K562 (cell line): ENCODE results near the gene NTSR2. TPM values are rescaled to one million over a fixed set of nuclear protein-coding genes. Genes with fewer than 3 reads are reported as not detected.

Experiments used
- ATAC-seq: fragments of 200-7000 bp; cut with Tn5 transposase; 3 replicates; pipeline ENCODE4 v1.9.1; 2020; ENCODE audit warnings: moderate library complexity
- BruUV-seq: library from RNA; stranded (reverse); fragments of 400-500 nt; replicated peaks from 2 replicates; lab custom pipeline; 2021; lab: Mats Ljungman, UMichigan
- CTCF ChIA-PET: fragments of 300-600 bp; formaldehyde crosslinking; extraction: SDS; loops from one replicate; lab custom pipeline; 2021; ENCODE audit warnings: low intra/inter-chr PET ratio; lab: Yijun Ruan, JAX
- POLR2A ChIA-PET: fragments of 300-600, 350-650 bp; sonication (Branson Sonifier 250); formaldehyde crosslinking; extraction: SDS; loops from one replicate; lab custom pipeline; 2021; ENCODE audit warnings: antibody characterized with exemption, inconsistent platforms; lab: Yijun Ruan, JAX
- DNase-seq, 4 experiments: peaks; one replicate each; pipeline versions ENCODE4 v3.0.0 to v3.0.0-alpha.2; 2011 to 2018; ENCODE audit warnings: low spot score in 3 of 4, mixed read lengths in 3 of 4; ENCODE audit errors: extremely low read depth in 1 of 4
- FAIRE-seq: peaks from 2 replicates; lab custom pipeline; 2011; peaks lifted over from hg19 to GRCh38; lab: Jason Lieb, UNC
- H2AFZ ChIP-seq: 2 replicates; pipeline ENCODE4 v1.6.0; 2011; ENCODE audit warnings: low read depth, low read length, control low read depth, inconsistent platforms
- H3K27ac ChIP-seq: fragments of 200-600 bp; 3 replicates; pipeline ENCODE4 v1.8.0; 2011; ENCODE audit warnings: low read depth, mild to moderate bottlenecking, control low read depth, inconsistent platforms, low read length, moderate library complexity, mixed read lengths; ENCODE audit errors: extremely low read depth
- H3K27me3 ChIP-seq, 2 experiments: fragments of 300-600 bp in 1 of 2; 2 replicates in 1 of 2; 3 replicates in 1 of 2; pipeline versions ENCODE4 v1.6.0 to v1.8.0; 2011; ENCODE audit warnings: inconsistent platforms in 2 of 2, low read length in 2 of 2, mild to moderate bottlenecking in 1 of 2, mixed read lengths in 1 of 2, moderate library complexity in 1 of 2; ENCODE audit not compliant: control insufficient read depth in 2 of 2, insufficient read depth in 2 of 2
- H3K36me3 ChIP-seq: fragments of 300-600 bp; 3 replicates; pipeline ENCODE4 v1.8.0; 2011; ENCODE audit warnings: mild to moderate bottlenecking, low read length, inconsistent platforms; ENCODE audit not compliant: control insufficient read depth, insufficient read depth
- H3K4me1 ChIP-seq, 2 experiments: fragments of 200-600 bp in 1 of 2; replicated peaks in 1 of 2; 2 replicates in 1 of 2; 3 replicates in 1 of 2; pipeline versions ENCODE4 v1.5.1 to v1.8.0; 2011; ENCODE audit warnings: inconsistent platforms in 2 of 2, low read length in 2 of 2, mild to moderate bottlenecking in 1 of 2, mixed read lengths in 1 of 2, moderate library complexity in 1 of 2; ENCODE audit not compliant: control insufficient read depth in 2 of 2, insufficient read depth in 2 of 2
- H3K4me2 ChIP-seq: 2 replicates; pipeline ENCODE4 v1.6.1; 2011; ENCODE audit warnings: low read length, control low read depth, inconsistent platforms, mixed read lengths; ENCODE audit not compliant: insufficient read depth
- H3K4me3 ChIP-seq: fragments of 200-600 bp; sonication (generic), shearing (Covaris generic); 2 replicates; pipeline ENCODE4 v1.5.1; 2016; ENCODE audit warnings: control low read depth, inconsistent platforms
- H3K79me2 ChIP-seq: fragments of 200-600 bp; 3 replicates; pipeline ENCODE4 v1.8.0; 2011; ENCODE audit warnings: low read length, inconsistent platforms; ENCODE audit not compliant: control insufficient read depth, insufficient read depth
- H3K9ac ChIP-seq, 2 experiments: 2 replicates each; pipeline versions ENCODE4 v1.6.0 to v1.6.1; 2011; ENCODE audit warnings: low read depth in 2 of 2, low read length in 2 of 2, control low read depth in 1 of 2, inconsistent platforms in 1 of 2, mild to moderate bottlenecking in 1 of 2, mixed read lengths in 1 of 2; ENCODE audit not compliant: insufficient read depth in 1 of 2
- H3K9me1 ChIP-seq: one replicate; pipeline ENCODE4 v1.6.0; 2011; ENCODE audit warnings: inconsistent platforms, mild to moderate bottlenecking, low read length, moderate library complexity; ENCODE audit not compliant: control insufficient read depth, insufficient read depth
- H3K9me3 ChIP-seq: replicated peaks from 2 replicates; pipeline ENCODE4 v1.5.1; 2011; ENCODE audit warnings: low read depth, low read length, inconsistent platforms; ENCODE audit not compliant: control insufficient read depth, insufficient read depth
- H4K20me1 ChIP-seq: replicated peaks from 2 replicates; pipeline ENCODE4 v1.6.1; 2011; ENCODE audit warnings: low read length, inconsistent platforms, mixed read lengths; ENCODE audit not compliant: control insufficient read depth, insufficient read depth
- DIDO1 ChIP-seq: fragments of 450-650 bp; IDR thresholded peaks from 2 replicates; pipeline ENCODE4 v1.6.1; 2016; ENCODE audit warnings: low read depth, missing biosample characterization, missing genetic modification characterization
- DMBX1 ChIP-seq: fragments of 250-450 bp; sonication (Bioruptor Pico); IDR thresholded peaks from 2 replicates; pipeline ENCODE4 v1.8.0; 2022; ENCODE audit warnings: inconsistent platforms, mild to moderate bottlenecking, moderate library complexity, borderline replicate concordance
- FOXA1 ChIP-seq: fragments of 450-650 bp; IDR thresholded peaks from 2 replicates; pipeline ENCODE4 v1.6.1; 2016; ENCODE audit warnings: mild to moderate bottlenecking, borderline replicate concordance
- ILK ChIP-seq: fragments of 450-650 bp; IDR thresholded peaks from 2 replicates; pipeline ENCODE4 v1.6.1; 2016; ENCODE audit warnings: missing genetic modification characterization, low read depth, mild to moderate bottlenecking, missing compliant biosample characterization, moderate library complexity, borderline replicate concordance
- KDM2B ChIP-seq: fragments of 250-450 bp; sonication (Bioruptor Pico); IDR thresholded peaks from 2 replicates; pipeline ENCODE4 v1.8.0; 2021; ENCODE audit warnings: mild to moderate bottlenecking, moderate library complexity
- MEF2A ChIP-seq: IDR thresholded peaks from 2 replicates; pipeline ENCODE4 v1.6.1; 2011; ENCODE audit warnings: low read depth, mild to moderate bottlenecking, low read length, moderate library complexity; ENCODE audit not compliant: control insufficient read depth
- NRF1 ChIP-seq, 2 experiments: fragments of 450-650 bp; IDR thresholded peaks in 1 of 2; conservative IDR thresholded peaks in 1 of 2; 2 replicates each; pipeline ENCODE4 v1.6.1; 2014; ENCODE audit warnings: mild to moderate bottlenecking in 2 of 2
- PHF20 ChIP-seq: fragments of 450-650 bp; IDR thresholded peaks from 2 replicates; pipeline ENCODE4 v1.6.1; 2018; ENCODE audit not compliant: partially characterized antibody
- SNRNP70 ChIP-seq: fragments of 200-400 bp; formaldehyde crosslinking; optimal IDR thresholded peaks from 2 replicates; pipeline ENCODE3; 2017; ENCODE audit warnings: low read depth, low read length
- ZNF699 ChIP-seq: fragments of 250-450 bp; sonication (Bioruptor Pico); IDR thresholded peaks from 2 replicates; pipeline ENCODE4 v1.8.0; 2021; ENCODE audit warnings: mild to moderate bottlenecking, moderate library complexity; ENCODE audit not compliant: insufficient replicate concordance
- WGBS: fragments of 100-300 bp; shearing (Covaris generic); methylation state at CpG from one replicate; pipeline ENCODE4 v1.1.6; 2016; ENCODE audit warnings: low coverage, mixed read lengths; ENCODE audit not compliant: insufficient coverage; ENCODE audit errors: missing lambda C conversion rate; 5-methylcytosine and 5-hydroxymethylcytosine counted together
- in situ Hi-C: fragments of 300-500 bp; cut with MboI; formaldehyde crosslinking; loops from 4 replicates; pipeline ENCODE4 v1.15.0; 2018; ENCODE audit warnings: inconsistent platforms, mixed read lengths
- intact Hi-C: fragments of 100-400 bp; cut with micrococcal nuclease; formaldehyde crosslinking; loops from 2 replicates; pipeline ENCODE4 v1.14.2; 2022
- polyA plus RNA-seq, 8 experiments: library from polyadenylated mRNA; depleted of rRNA in 4 of 8; stranded (reverse) in 5 of 8; unstranded in 3 of 8; fragments of >200 nt; fragmentation: Nextera tagmentation in 2 of 8; fragmentation: Illumina TruSeq in 1 of 8; extraction: Ambion mirVana in 2 of 8; extraction: Trizol in 1 of 8; gene quantifications; 2 replicates each; pipeline versions ENCODE4 v1.2.1 to v1.2.3, GENCODE V29; 2011 to 2014; ENCODE audit warnings: inconsistent platforms in 1 of 8, missing spikeins in 1 of 8
- total RNA-seq, 7 experiments: library from RNA; depleted of rRNA in 6 of 7; stranded (reverse); fragments of >200 nt in 6 of 7; fragmentation: Illumina TruSeq in 2 of 7; extraction: Trizol in 2 of 7; gene quantifications; 2 replicates each; pipeline versions ENCODE4 v1.2.1 to v1.2.3, GENCODE V29; 2011 to 2021; ENCODE audit warnings: low replicate concordance in 1 of 7
- TF ChIP-seq, protein P1 (sequence below): fragments of 450-650 bp; formaldehyde crosslinking; IDR thresholded peaks from 2 replicates; pipeline ENCODE4 v1.4.0; 2020; ENCODE audit warnings: mild to moderate bottlenecking, moderate library complexity
- TF ChIP-seq, protein P2 (sequence below): fragments of 450-650 bp; IDR thresholded peaks from 2 replicates; pipeline ENCODE4 v1.6.1; 2016; ENCODE audit warnings: antibody characterized with exemption
- TF ChIP-seq, protein P3 (sequence below): fragments of 250-450 bp; sonication (Bioruptor Pico); IDR thresholded peaks from 2 replicates; pipeline ENCODE4 v1.5.0; 2022; ENCODE audit warnings: mild to moderate bottlenecking

NTSR2 gene
- total and polyA plus RNA-seq, 9 of the 15 experiments (the other 6 are each of a cell fraction or from before 2014, with no cell fraction given), result not detected

DNA sequence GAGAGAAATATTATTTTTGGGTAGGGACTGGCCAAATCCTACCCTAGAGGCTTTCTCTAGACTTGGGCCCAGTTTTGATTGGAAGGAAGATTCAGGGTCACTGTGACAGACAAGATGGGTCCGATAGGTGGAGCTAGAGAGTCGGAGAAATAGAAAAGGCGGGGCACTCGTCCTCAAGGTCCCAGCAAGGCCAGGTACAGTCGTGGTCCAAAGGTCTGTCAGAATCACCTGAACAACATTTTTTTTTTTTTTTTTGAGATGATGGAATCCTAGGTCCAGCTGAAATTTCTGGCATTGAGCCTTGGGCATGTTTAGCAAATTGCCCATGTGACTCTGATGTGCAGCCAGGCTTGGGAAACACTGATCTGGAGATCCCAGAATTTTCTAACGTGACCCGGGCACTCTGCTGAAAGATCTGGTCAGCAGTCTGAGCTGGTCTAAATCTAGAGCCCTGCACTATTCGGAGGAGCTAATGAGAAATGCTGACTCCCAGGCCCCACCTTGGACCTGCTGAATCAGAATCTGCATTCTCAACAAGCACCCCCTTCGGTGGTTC lies 23.0 kb upstream of the NTSR2 start (continued):
- TF ChIP-seq DIDO1, result no peak
- TF ChIP-seq FOXA1, result no peak
- TF ChIP-seq, protein P1, sequence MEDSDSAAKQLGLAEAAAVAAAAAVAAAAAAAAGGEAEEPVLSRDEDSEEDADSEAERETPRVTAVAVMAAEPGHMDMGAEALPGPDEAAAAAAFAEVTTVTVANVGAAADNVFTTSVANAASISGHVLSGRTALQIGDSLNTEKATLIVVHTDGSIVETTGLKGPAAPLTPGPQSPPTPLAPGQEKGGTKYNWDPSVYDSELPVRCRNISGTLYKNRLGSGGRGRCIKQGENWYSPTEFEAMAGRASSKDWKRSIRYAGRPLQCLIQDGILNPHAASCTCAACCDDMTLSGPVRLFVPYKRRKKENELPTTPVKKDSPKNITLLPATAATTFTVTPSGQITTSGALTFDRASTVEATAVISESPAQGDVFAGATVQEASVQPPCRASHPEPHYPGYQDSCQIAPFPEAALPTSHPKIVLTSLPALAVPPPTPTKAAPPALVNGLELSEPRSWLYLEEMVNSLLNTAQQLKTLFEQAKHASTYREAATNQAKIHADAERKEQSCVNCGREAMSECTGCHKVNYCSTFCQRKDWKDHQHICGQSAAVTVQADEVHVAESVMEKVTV (CRISPR knock-in tag), result 0 out of 2 replicates have a peak, but pooled peaks have one; percentile 30
- TF ChIP-seq ILK (tag), result no peak
- TF ChIP-seq, protein P2, sequence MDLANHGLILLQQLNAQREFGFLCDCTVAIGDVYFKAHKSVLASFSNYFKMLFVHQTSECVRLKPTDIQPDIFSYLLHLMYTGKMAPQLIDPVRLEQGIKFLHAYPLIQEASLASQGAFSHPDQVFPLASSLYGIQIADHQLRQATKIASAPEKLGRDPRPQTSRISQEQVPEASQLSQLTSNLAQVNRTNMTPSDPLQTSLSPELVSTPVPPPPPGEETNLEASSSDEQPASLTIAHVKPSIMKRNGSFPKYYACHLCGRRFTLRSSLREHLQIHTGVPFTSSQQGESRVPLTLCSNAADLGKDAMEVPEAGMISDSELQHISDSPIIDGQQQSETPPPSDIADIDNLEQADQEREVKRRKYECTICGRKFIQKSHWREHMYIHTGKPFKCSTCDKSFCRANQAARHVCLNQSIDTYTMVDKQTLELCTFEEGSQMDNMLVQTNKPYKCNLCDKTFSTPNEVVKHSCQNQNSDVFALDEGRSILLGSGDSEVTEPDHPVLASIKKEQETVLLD, result no peak
- TF ChIP-seq MEF2A, result no peak

DNA sequence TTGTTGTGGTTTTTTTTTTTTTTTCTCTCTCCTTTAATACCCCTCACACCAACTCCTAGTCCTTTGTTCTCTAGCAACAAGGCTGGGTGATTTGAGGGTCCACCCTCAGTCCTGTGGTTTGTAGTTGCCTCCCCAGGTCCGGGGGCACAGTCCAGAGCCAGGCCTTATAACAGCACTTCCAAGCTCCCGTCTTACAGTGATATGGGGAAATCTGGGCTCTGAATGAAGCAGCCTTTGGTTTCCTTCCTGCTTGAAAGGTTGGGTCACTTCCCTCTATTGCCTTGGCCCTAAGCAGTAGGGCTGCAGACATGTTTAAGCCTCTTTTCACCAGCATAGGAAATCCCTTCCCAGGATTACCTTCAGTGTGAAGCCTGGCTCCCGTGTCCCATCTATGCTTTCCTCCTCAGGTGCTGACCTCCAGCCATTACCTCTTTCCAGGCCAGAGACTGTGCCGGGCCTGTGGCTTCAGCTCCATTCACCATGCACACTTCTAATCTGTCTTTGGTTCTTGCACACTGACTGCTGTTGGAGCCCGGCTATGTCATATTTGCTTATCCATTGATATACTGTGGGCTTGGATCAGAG lies 21.2 kb upstream of the NTSR2 start:
- no peak for FAIRE-seq
- Histone ChIP-seq H3K79me2 (no peaks in the 10 kb centered on the region), H3K9me1 (no peaks in the 10 kb centered on the region), H3K36me3 (no peaks in the 10 kb centered on the region), H2AFZ (no peak overlapping the region), H3K4me3 (no peak overlapping the region), H3K4me2 (no peak overlapping the region), H3K27me3 (peaks cover 0 to 5% of the 10 kb centered on the region in 2 experiments; a peak in 2 of 5 replicates), H3K9ac (no peak overlapping the region), H4K20me1 (no peaks in the 10 kb centered on the region), H3K4me1 (peaks cover 0 to 6% of the 10 kb centered on the region in 2 experiments; a peak in 3 of 5 replicates), H3K27ac (no peak overlapping the region), H3K9me3 (no peaks in the 10 kb centered on the region)
- ChIA-PET POLR2A (no interaction called here), CTCF (interaction anchor here (1.6 kb wide), 1 partner anchor 88 kb away, joined by 8 read pairs; no protein-coding TSS in a partner anchor)
- in situ Hi-C loops, result loop anchor here (5.0 kb wide), 1 partner anchor 91 kb away; no protein-coding TSS in a partner anchor
- intact Hi-C loops, result no loop called here
- no TSS peak for BruUV-seq
- WGBS, result 28% methylated on average over 5 of the region's 5 CpGs
- TF ChIP-seq SNRNP70, result no peak
- no peak for TF ChIP-seq NRF1 (conservative IDR thresholded peaks at IDR 0.05 in 1 of 2, IDR thresholded peaks at IDR 0.05 in 1 of 2)
- no peak for TF ChIP-seq ZNF699 (CRISPR knock-in tag)
- no peak for TF ChIP-seq PHF20
- no peak for TF ChIP-seq DMBX1 (CRISPR knock-in tag)
- TF ChIP-seq KDM2B (CRISPR knock-in tag), result no peak
- TF ChIP-seq, protein P3, sequence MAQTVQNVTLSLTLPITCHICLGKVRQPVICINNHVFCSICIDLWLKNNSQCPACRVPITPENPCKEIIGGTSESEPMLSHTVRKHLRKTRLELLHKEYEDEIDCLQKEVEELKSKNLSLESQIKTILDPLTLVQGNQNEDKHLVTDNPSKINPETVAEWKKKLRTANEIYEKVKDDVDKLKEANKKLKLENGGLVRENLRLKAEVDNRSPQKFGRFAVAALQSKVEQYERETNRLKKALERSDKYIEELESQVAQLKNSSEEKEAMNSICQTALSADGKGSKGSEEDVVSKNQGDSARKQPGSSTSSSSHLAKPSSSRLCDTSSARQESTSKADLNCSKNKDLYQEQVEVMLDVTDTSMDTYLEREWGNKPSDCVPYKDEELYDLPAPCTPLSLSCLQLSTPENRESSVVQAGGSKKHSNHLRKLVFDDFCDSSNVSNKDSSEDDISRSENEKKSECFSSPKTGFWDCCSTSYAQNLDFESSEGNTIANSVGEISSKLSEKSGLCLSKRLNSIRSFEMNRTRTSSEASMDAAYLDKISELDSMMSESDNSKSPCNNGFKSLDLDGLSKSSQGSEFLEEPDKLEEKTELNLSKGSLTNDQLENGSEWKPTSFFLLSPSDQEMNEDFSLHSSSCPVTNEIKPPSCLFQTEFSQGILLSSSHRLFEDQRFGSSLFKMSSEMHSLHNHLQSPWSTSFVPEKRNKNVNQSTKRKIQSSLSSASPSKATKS (CRISPR knock-in tag), result no peak
- DNase-seq, result no peak
- no peak for ATAC-seq
